Measurements from ENCODE around the gene CCDC169. TPM values are rescaled to one million over a fixed set of nuclear protein-coding genes. Genes with fewer than 3 reads are reported as not detected.
A peak's percentile ranks its signal among the peaks of the same experiment; 100 is the strongest.
"Not testable (repeated sequence)": the region's sequence is repeated elsewhere in the genome, so short reads cannot be mapped to it uniquely, and the experiment has no call there.

The CCDC169 gene
- total RNA-seq, 1 experiment from 2014 or later: 2.0 TPM

DNA sequence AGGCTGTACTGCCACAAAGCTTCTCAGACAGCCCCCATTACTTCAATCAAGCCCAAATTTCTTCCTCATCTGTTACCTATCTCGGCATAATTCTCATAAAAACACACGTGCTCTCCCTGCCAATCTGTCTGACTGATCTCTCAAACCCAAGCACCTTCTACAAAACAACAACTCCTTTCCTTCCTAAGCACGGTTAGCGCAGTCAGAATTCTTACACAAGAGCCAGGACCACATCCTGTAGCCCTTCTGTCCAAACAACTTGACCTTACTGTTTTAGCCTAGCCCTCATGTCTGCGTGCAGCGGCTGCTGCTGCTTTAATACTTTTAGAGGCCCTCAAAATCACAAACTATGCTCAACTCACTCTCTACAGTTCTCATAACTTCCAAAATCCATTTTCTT, 22.2 kb upstream of the CCDC169 start:
- DNase-seq (ENCODE audit: low read depth): not testable (repeated sequence)

DNA sequence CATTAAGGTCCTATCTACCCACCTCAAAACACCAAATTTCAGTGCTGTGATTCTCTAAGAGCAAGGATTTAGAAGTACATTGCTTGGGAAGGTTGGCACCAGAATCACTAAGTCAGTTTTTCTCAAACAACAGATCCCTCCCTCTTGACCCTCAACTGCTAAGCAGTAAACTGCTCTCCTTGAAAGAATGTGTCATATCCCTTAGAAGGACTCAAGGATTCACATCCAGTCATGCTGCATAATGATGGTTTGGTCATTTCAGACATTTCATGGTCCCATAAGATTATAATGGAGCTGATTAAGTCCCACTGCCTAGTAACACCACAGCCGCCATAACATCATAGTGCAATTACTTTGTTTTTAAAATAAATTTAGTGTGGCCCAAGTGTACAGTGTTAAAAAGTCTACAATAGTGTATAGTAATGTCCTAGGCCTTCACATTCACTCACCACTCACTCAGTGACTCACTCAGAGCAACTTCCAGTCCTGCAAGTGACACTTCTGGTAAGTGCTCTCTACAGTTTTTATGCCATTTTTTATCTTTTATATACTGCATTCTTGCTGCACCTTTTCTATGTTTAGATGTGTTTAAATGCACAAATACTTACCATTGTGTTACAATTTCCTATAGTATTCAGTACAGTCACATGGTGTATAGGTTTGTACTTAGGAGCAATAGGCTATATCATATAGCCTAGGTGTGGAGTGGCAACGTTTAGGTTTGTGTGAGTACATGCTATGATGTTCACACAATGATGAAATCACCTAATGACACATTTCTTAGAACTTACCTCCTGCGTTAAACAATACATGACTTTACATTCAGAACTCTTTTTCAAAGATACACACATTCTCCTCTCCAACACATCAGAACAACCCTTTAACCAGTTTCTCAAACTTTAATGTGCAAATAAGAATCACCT, 15.7 kb upstream of the CCDC169 start:
- peak; percentile 60 for DNase-seq (ENCODE audit: low read depth)

- no peak for DNase-seq (ENCODE audit: low read depth)
Observed at GRCh38 chr13:36310417-36311108, 12.9 kb upstream of the CCDC169 start.

GRCh38 chr13:36302289-36302688, 4.7 kb upstream of the CCDC169 start:
- DNase-seq (ENCODE audit: low read depth): no peak

GRCh38 chr13:36299469-36299868, 1.9 kb upstream of the CCDC169 start:
- not testable (repeated sequence) for DNase-seq (ENCODE audit: low read depth)

DNA sequence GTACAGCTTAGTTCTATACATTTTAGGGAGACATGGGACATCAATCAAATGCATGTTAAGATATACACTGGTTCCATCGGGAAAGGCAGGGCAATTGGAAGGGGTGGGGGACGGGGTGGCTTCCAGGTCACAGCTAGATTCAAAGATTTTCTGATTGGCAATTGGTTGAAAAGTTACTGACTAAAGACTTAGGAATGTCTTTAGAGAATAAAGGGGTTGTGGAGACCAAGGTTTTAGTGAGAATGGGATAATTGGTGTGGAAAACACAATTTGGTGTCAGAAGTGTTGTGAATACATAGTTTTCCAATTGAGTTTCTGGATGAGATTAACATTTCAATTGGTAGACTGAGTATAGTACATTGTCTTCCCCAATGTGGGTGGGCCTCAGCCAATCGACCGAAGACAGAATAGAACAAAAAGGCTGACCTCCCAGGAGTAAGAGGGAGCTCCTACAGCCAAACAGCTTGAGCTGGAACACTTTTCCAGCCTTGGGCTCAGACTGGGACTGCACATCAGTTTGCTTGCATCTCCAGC, 988 bp upstream of the CCDC169 start:
- DNase-seq (ENCODE audit: low read depth): no peak

DNA sequence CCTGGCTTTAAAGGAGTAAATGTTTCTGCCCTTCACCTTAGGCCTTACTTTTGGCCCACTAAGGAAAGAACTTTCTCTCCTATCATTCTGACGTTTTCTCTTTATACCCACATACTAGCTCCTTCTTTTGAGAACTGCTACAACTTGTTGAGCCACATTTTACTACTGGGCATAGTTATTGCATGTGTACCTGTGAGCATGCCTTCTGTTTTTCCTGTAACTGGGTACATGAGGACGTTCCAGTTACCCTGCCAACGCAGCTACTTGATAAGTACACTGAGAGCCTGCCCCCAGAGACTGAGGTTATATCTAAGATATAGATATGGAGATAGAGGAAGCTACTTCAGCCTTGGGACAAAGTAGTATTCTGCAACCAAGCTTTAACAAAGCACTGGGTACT, 3.5 kb downstream of the CCDC169 start:
- no peak for DNase-seq (ENCODE audit: low read depth)

DNA sequence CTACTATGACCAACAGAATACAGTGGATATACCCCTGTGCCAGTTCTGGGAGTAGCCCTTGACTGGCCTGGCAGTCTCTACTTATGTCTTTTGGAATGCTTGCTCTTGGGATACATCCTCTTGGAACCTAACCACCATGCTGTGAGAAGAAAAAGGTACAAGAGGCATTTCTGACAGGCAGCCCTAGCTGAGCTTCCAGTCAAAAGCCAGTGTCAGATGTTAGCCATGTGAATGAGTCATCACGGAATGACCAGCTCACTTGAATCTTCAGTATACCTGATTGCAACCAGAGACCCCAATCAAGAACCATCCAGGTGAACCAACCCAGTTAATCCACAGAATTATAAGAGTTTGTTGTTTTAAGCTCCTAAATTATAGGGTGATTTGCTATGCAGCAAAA, 4.1 kb downstream of the CCDC169 start:
- no peak for DNase-seq (ENCODE audit: low read depth)

DNA sequence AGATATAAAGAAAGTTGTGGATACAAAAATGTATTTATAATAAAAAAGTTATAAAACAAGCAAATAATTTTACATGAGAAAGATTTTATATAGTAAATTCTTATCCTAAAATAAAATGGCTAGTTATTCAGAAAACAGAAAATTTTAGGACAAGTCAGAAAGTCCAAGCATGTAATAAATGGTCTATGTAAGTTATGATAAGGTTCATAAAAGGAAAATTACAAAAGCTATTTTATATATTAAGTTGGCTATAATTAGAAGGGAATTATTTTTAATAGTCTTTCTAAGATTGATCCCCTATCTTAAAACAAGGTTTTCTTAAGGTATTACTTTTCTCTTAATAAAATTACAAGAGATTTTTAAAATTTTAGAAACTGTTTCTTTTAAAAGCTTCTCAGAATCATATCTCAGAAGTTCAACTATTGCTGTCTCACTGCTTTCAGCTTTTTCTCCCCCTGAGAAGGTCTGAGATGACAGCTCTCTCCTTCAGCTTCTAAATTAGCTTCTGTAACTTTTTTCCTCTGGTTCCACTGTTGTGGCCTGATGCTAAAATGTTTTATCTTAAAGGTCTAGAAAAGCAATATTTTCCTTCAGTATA, 8.7 kb downstream of the CCDC169 start:
- DNase-seq (ENCODE audit: low read depth): no peak

DNA sequence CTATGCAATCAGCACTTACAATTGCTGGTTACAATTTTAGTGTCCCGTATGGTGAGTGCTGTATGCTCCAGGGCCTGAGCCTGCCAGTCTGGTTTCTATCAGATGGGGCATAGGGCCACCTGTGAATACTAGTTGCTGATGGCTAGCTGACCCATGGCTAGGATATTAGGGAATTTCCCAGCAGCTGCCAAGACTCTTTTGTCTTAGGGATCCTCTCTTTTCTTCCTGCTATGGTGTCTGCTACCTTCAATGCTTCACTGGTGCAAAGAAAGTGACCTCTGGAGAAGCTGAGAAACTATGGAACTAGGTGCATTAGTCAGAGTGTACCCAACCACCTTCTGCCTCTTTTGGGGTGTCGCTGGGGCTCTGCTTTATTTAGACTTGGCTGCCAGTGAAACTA, 11.6 kb downstream of the CCDC169 start:
- DNase-seq (ENCODE audit: low read depth): no peak

DNA sequence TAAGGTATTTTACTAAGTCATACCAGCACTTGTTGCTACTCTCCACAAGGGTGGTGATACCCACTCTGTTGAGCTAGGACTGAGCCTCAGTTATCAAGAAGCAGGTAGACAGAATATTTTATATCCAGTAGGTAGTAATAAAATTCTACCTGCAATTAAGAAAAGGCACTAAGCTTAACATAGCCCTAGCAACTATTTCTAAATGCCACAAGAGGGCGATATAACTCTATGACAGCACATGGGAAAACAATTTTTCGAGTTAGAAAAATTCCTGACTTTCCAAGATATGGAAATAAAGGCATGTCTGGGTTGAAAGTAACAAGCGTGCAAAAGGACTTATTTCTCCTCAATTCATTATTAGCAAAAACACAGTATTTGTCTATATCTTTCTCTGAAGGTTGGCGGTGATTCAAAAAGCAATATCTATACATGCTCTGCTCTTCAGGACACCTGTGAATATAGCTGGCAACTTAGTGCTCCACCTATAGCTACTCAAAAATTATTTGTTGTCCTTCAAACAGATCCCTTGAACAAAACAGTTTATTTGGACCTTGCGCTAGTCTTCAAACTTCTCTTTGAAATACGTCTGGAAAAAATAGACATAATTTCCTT, 14.7 kb downstream of the CCDC169 start:
- DNase-seq (ENCODE audit: low read depth): peak; percentile 9

DNA sequence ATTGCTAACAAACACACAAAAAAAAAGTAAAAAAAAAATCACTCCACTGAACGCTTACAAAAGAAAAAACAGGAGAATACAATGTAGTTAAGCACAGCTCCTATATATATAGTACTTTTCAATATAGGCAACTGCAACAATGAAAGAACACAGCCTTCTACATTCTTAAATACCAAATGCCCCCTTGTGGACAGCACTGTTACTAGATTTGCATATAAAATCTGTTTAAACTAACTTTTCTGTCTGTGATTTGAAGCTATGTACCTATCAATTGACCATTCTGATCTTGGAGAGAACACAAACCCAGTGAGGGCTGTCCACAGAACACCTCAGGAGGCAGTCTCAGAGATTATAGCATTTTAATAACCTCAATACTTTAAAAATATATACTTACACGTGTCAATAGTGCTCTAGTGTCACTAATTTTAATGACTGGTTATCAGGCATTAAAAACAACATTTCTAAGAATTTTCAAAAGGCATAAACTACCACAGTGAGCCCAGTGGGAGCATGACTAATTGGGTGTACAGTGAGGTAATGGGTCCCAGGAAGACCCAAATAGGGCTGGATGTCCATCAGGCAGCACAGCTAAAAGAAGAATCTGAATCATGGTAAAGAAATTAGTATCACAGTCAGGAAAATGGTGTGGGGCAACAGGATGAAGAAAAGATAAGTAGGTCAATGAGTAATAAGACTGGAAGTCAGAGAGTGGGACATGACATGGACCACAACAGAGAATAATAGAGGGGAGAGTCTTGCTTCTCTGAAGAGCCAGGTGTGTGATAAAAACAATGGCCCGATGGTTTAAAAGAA, 22.2 kb downstream of the CCDC169 start:
- DNase-seq (ENCODE audit: low read depth): peak; percentile 67

GRCh38 chr13:36273431-36273830, 24.2 kb downstream of the CCDC169 start:
- no peak for DNase-seq (ENCODE audit: low read depth)

GRCh38 chr13:36261976-36262375, 35.6 kb downstream of the CCDC169 start:
- DNase-seq (ENCODE audit: low read depth): no peak

DNA sequence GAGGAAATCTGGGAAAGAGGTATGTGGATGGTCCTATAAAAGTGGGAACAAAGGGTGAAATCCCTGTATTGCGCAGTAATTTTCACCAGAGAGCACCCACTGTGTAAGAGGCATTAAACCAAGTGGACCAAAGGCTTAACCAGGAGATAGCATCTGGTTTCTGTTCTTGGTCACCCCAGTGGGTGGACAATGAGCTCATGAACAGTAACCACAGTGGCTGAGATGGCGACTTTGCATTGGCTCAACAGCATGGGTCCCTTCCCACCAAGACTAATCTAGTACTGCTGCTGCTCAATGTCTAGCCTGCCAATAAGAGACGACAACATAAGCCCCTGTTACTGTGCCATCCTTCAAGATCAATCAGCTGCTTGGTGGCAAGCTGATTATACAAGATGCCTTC, 36.6 kb downstream of the CCDC169 start:
- DNase-seq (ENCODE audit: low read depth): no peak

GRCh38 chr13:36259361-36260137, 38.1 kb downstream of the CCDC169 start:
- no peak for DNase-seq (ENCODE audit: low read depth)

DNA sequence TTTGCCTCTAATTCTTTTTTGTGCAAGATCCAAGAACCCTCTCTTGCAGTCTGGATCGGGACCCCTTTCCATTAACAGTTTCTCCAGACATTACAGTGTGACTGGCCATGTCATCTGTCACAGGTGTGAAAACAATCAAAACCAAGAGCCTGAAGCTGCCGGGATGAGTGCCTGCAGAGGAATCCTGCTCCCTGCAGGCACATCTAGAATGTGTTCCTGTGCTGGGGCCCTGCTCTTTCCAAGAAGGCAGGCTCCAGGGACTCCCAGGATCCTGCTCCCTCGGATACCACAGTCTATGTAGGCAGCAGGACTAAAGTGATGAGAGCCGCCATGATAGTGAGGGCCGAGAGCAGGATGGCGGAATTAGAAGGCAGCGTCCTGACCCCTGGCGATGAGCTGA, 38.8 kb downstream of the CCDC169 start:
- DNase-seq (ENCODE audit: low read depth): no peak

DNA sequence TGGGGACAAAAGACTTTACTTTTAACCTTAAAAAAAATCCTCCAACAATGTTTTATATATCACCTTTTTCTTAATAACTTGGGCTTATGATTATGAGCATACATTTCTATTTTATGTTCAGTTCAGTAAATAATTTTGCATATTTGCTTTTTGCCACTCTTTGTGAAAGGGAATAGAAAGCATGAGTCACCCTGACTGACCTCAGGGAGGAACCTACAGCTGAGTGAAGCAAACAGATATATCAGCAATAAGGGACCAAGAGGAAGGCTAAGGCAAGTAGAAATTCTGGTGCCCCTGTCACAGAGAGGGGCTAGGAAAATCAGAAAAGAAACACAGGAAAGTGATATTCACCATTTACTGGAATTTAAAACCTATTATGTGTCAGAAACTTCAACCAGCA, 46.1 kb downstream of the CCDC169 start:
- no peak for DNase-seq (ENCODE audit: low read depth)

- DNase-seq (ENCODE audit: low read depth): no peak
Observed at GRCh38 chr13:36251017-36251416, 46.6 kb downstream of the CCDC169 start.

DNA sequence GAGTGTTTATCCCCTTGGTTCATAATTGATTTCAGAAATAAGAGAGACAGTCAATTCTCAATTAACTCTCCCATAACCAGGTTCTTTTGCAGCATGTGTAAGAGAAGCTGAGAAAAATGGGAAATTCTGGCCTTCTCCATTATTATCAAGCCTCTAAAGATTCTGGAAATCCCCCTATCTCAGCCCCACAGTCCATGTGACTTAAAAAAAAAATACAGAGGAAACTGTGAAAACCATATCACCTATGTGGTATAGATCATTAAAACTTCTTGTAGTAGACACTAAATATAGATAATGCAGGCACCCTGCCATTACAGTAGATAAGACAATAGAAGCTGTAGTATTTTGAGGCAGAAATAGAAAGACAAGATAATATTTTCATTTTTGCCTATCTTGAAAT, 48.9 kb downstream of the CCDC169 start:
- DNase-seq (ENCODE audit: low read depth): no peak

Measured in HT1080 (cell line).